Esophagus squamous epithelium (tissue), 4 donors: ENCODE measurements around the gene HSPG2.

Experiments used
- POLR2A ChIP-seq, 4 donors: fragments of 450-650 bp; IDR thresholded peaks; one replicate each; pipeline ENCODE4 v1.6.1; 2017; ENCODE audit warnings: antibody characterized with exemption in 4 of 4, mild to moderate bottlenecking in 4 of 4, moderate library complexity in 3 of 4
- TF ChIP-seq, protein P1 (sequence below), 6 experiments: fragments of 450-650 bp in 4 of 6; fragments of 200-600 bp in 2 of 6; sonication (generic) in 2 of 6; IDR thresholded peaks; one replicate each; pipeline ENCODE4 v1.5.1; 2016 to 2019; ENCODE audit warnings: antibody characterized with exemption in 6 of 6, mild to moderate bottlenecking in 4 of 6, moderate library complexity in 4 of 6

DNA sequence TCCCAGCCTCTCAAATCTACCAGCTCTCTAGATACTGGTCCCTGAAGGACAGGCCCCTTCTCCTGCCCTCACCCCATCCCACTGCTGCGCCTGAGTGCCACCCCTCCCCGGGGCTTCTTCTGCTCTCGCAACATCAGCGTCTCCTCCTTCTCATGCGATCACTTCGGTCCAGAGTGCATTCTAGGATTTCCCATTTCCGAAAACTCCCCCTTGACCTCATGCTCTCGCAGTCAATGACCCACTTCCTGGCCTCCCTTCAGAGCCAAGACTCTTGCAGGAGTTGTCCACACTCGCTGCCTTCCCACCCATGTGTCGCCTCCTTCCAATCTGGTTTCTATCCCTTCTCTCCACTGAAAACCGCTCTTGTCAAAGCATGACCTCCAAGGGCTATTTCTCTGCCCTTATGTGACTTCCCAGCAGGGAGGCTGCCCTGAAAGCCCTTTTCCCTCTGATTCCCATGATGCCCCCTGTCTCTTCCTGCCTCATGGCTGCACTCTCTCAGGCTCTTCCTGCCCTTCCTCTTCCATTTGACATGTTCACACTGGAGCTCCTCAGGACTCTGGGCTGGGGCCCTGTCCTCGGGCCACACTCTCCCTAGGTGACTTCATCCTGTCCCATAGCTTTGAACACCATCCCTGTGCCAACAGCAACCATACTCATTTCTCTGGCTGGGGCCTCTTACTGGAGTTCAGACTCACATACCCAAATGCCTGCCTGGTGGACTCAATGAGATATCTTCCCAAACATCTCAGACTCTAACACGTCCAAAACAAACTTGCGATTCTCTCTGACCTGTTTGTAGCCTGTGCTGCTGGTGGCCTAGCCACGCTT is 79.1 kb downstream of the HSPG2 start:
- TF ChIP-seq, protein P1, sequence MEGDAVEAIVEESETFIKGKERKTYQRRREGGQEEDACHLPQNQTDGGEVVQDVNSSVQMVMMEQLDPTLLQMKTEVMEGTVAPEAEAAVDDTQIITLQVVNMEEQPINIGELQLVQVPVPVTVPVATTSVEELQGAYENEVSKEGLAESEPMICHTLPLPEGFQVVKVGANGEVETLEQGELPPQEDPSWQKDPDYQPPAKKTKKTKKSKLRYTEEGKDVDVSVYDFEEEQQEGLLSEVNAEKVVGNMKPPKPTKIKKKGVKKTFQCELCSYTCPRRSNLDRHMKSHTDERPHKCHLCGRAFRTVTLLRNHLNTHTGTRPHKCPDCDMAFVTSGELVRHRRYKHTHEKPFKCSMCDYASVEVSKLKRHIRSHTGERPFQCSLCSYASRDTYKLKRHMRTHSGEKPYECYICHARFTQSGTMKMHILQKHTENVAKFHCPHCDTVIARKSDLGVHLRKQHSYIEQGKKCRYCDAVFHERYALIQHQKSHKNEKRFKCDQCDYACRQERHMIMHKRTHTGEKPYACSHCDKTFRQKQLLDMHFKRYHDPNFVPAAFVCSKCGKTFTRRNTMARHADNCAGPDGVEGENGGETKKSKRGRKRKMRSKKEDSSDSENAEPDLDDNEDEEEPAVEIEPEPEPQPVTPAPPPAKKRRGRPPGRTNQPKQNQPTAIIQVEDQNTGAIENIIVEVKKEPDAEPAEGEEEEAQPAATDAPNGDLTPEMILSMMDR (IDR thresholded peaks at IDR 0.05) = no peak
- no peak for TF ChIP-seq POLR2A (IDR thresholded peaks at IDR 0.05)
